SU-DHL-6 (cell line): ENCODE results near the gene PARN.

Experiments
- EZH2phosphoT487 ChIP-seq: fragments of 200-600 bp; sonication (generic), shearing (Covaris generic); conservative IDR thresholded peaks from 2 replicates; pipeline ENCODE4 v1.6.1; 2018; ENCODE audit warnings: mild to moderate bottlenecking, antibody characterized with exemption, low read length, moderate library complexity, mixed read lengths
- TF ChIP-seq, protein P1 (sequence below): fragments of 200-600 bp; sonication (generic); IDR thresholded peaks from one replicate; pipeline ENCODE4 v1.5.1; 2017; ENCODE audit warnings: antibody characterized with exemption, mild to moderate bottlenecking, low read length, moderate library complexity; ENCODE audit not compliant: insufficient read depth, poor library complexity, severe bottlenecking

DNA sequence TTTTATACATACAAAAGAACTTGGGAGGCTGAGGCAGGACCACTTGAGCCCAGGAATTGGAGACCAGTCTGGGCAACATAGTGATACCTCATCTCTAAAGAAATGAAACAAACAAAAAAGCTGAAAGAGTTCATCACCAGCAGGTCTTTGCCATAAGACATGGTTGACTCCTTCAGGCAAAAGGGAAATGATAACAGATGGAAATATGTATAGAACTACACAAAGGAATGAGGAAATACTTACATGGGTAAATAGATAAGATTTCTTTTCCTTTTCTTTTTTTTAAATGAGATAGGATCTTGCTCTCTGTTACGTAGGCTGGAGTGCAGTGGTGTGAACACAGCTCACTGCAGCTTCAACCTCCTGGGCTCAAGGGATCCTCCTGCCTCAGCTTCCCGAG is 165.3 kb downstream of the PARN start:
- TF ChIP-seq, protein P1, sequence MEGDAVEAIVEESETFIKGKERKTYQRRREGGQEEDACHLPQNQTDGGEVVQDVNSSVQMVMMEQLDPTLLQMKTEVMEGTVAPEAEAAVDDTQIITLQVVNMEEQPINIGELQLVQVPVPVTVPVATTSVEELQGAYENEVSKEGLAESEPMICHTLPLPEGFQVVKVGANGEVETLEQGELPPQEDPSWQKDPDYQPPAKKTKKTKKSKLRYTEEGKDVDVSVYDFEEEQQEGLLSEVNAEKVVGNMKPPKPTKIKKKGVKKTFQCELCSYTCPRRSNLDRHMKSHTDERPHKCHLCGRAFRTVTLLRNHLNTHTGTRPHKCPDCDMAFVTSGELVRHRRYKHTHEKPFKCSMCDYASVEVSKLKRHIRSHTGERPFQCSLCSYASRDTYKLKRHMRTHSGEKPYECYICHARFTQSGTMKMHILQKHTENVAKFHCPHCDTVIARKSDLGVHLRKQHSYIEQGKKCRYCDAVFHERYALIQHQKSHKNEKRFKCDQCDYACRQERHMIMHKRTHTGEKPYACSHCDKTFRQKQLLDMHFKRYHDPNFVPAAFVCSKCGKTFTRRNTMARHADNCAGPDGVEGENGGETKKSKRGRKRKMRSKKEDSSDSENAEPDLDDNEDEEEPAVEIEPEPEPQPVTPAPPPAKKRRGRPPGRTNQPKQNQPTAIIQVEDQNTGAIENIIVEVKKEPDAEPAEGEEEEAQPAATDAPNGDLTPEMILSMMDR = no peak
- no peak for TF ChIP-seq EZH2phosphoT487
